IMR-90 (cell line): ENCODE results near the gene PACSIN2.

Experiments used
- BHLHE40 ChIP-seq: fragments of 150-350 bp; IDR thresholded peaks from 2 replicates; pipeline ENCODE4 v1.6.1; 2016; ENCODE audit warnings: mild to moderate bottlenecking, low read depth, low read length
- CHD1 ChIP-seq: IDR thresholded peaks from 2 replicates; pipeline ENCODE4 v1.6.1; 2012; ENCODE audit warnings: low read depth, low read length, improper control_type of control experiment
- CTCF ChIP-seq: conservative IDR thresholded peaks from 2 replicates; pipeline ENCODE4 v1.5.1; 2012; ENCODE audit warnings: mild to moderate bottlenecking, low read depth, low read length, improper control_type of control experiment
- ELK1 ChIP-seq: fragments of 150-350 bp; IDR thresholded peaks from 2 replicates; pipeline ENCODE4 v1.6.1; 2016; ENCODE audit warnings: low read depth, mild to moderate bottlenecking, low read length, moderate library complexity, borderline replicate concordance
- MAFK ChIP-seq: IDR thresholded peaks from 2 replicates; pipeline ENCODE4 v1.6.1; 2012; ENCODE audit warnings: low read depth, low read length, improper control_type of control experiment
- MXI1 ChIP-seq: IDR thresholded peaks from 2 replicates; pipeline ENCODE4 v1.6.1; 2012; ENCODE audit warnings: low read depth, mild to moderate bottlenecking, low read length, moderate library complexity, borderline replicate concordance
- POLR2A ChIP-seq: IDR thresholded peaks from 2 replicates; pipeline ENCODE4 v1.6.1; 2012; ENCODE audit warnings: mild to moderate bottlenecking, low read depth, low read length
- RAD21 ChIP-seq: IDR thresholded peaks from 2 replicates; pipeline ENCODE4 v1.6.1; 2012; ENCODE audit warnings: low read length, improper control_type of control experiment
- SMC3 ChIP-seq: fragments of 150-350 bp; IDR thresholded peaks from 2 replicates; pipeline ENCODE4 v1.6.1; 2016; ENCODE audit warnings: low read depth, mild to moderate bottlenecking, antibody characterized with exemption, low read length, moderate library complexity

- TF ChIP-seq CTCF (no peak), POLR2A (no peak), SMC3 (no peak), RAD21 (no peak), CHD1 (no peak), BHLHE40 (no peak), ELK1 (no peak), MXI1 (no peak), MAFK (no peak)
These were observed 107.3 kb downstream of the PACSIN2 start for GRCh38 chr22:42907404-42908373.
